ENCODE results near the gene ICA1.

The ICA1 gene

GRCh38 chr7:8209353-8209752 lies 52.6 kb downstream of the ICA1 start:
- Histone ChIP-seq H3K36me3 (ENCODE audit: insufficient read depth, low read length) (no peaks in the 10 kb centered on the region), H3K4me1 (ENCODE audit: insufficient read depth, low read length, poor library complexity, severe bottlenecking) (peaks cover 19% of the 10 kb centered on the region), H3K9me2 (replicated peaks; ENCODE audit: low read depth, low read length) (no peaks in the 10 kb centered on the region), H3K9me3 (ENCODE audit: insufficient read depth, low read depth, low read length) (no peaks in the 10 kb centered on the region), H2AFZ (ENCODE audit: low read length) (no peak overlapping the region), H3F3A (ENCODE audit: low read depth) (no peaks in the 10 kb centered on the region), H3K4me3 (ENCODE audit: low read length, poor library complexity, severe bottlenecking) (no peak overlapping the region), H3K4me2 (ENCODE audit: low read depth, low read length, poor library complexity, severe bottlenecking) (no peak overlapping the region), H3K9ac (ENCODE audit: low read depth, low read length, poor library complexity, severe bottlenecking) (no peak overlapping the region), H4K20me1 (ENCODE audit: insufficient read depth, low read length, poor library complexity, severe bottlenecking) (no peaks in the 10 kb centered on the region), H3K79me2 (ENCODE audit: insufficient read depth, low read length) (no peaks in the 10 kb centered on the region), H3K27me3 (ENCODE audit: insufficient read depth, low read length, poor library complexity, severe bottlenecking) (no peaks in the 10 kb centered on the region)
- no peak for TF ChIP-seq CTCF (conservative IDR thresholded peaks at IDR 0.05; ENCODE audit: low read length)
- TF ChIP-seq EZH2phosphoT487 (IDR thresholded peaks at IDR 0.05; ENCODE audit: borderline replicate concordance), result no peak

GRCh38 chr7:8208816-8209215 lies 53.2 kb downstream of the ICA1 start:
- Histone ChIP-seq H3K4me3 (ENCODE audit: low read length, poor library complexity, severe bottlenecking) (no peak overlapping the region), H3K4me1 (ENCODE audit: insufficient read depth, low read length, poor library complexity, severe bottlenecking) (peaks cover 13% of the 10 kb centered on the region)

GRCh38 chr7:8206956-8207355 lies 55.0 kb downstream of the ICA1 start:
- H3K4me1 ChIP-seq (ENCODE audit: insufficient read depth, low read length, poor library complexity, severe bottlenecking), result peaks cover 15% of the 10 kb centered on the region
- no peaks in the 10 kb centered on the region for H4K20me1 ChIP-seq (ENCODE audit: insufficient read depth, low read length, poor library complexity, severe bottlenecking)

More at GRCh38 chr7:8208816-8209215, 53.2 kb downstream of the ICA1 start:
- no peak overlapping the region for H3K4me2 ChIP-seq (ENCODE audit: low read depth, low read length, poor library complexity, severe bottlenecking)
- H3K27me3 ChIP-seq (ENCODE audit: insufficient read depth, low read length, poor library complexity, severe bottlenecking), result no peaks in the 10 kb centered on the region
- no peaks in the 10 kb centered on the region for H3K79me2 ChIP-seq (ENCODE audit: insufficient read depth, low read length)
- no peaks in the 10 kb centered on the region for H3K9me2 ChIP-seq (replicated peaks; ENCODE audit: low read depth, low read length)
- H3K9me3 ChIP-seq (ENCODE audit: insufficient read depth, low read depth, low read length), result no peaks in the 10 kb centered on the region
- H3K36me3 ChIP-seq (ENCODE audit: insufficient read depth, low read length), result no peaks in the 10 kb centered on the region
- no peak overlapping the region for H2AFZ ChIP-seq (ENCODE audit: low read length)
- no peak overlapping the region for H3K9ac ChIP-seq (ENCODE audit: low read depth, low read length, poor library complexity, severe bottlenecking)
- no peak for TF ChIP-seq CTCF (conservative IDR thresholded peaks at IDR 0.05; ENCODE audit: low read length)
- TF ChIP-seq EZH2phosphoT487 (IDR thresholded peaks at IDR 0.05; ENCODE audit: borderline replicate concordance), result no peak
- H3F3A ChIP-seq (ENCODE audit: low read depth), result no peaks in the 10 kb centered on the region
- no peaks in the 10 kb centered on the region for H4K20me1 ChIP-seq (ENCODE audit: insufficient read depth, low read length, poor library complexity, severe bottlenecking)

More at GRCh38 chr7:8206956-8207355, 55.0 kb downstream of the ICA1 start:
- no peaks in the 10 kb centered on the region for H3K27me3 ChIP-seq (ENCODE audit: insufficient read depth, low read length, poor library complexity, severe bottlenecking)
- H3K9me3 ChIP-seq (ENCODE audit: insufficient read depth, low read depth, low read length), result no peaks in the 10 kb centered on the region
- no peaks in the 10 kb centered on the region for H3K9me2 ChIP-seq (replicated peaks; ENCODE audit: low read depth, low read length)
- no peak overlapping the region for H3K4me3 ChIP-seq (ENCODE audit: low read length, poor library complexity, severe bottlenecking)
- no peak overlapping the region for H3K4me2 ChIP-seq (ENCODE audit: low read depth, low read length, poor library complexity, severe bottlenecking)
- no peak overlapping the region for H3K9ac ChIP-seq (ENCODE audit: low read depth, low read length, poor library complexity, severe bottlenecking)
- no peaks in the 10 kb centered on the region for H3F3A ChIP-seq (ENCODE audit: low read depth)
- no peaks in the 10 kb centered on the region for H3K79me2 ChIP-seq (ENCODE audit: insufficient read depth, low read length)
- H2AFZ ChIP-seq (ENCODE audit: low read length), result no peak overlapping the region
- TF ChIP-seq CTCF (conservative IDR thresholded peaks at IDR 0.05; ENCODE audit: low read length) (no peak), EZH2phosphoT487 (IDR thresholded peaks at IDR 0.05; ENCODE audit: borderline replicate concordance) (no peak)
- no peaks in the 10 kb centered on the region for H3K36me3 ChIP-seq (ENCODE audit: insufficient read depth, low read length)
